HepG2 (cell line): ENCODE measurements around the gene SDHAF3. TPM values are rescaled to one million over a fixed set of nuclear protein-coding genes. Genes with fewer than 3 reads are reported as not detected.

Source experiments
- ATAC-seq: fragments of 200-7000 bp; cut with Tn5 transposase; 3 replicates; pipeline ENCODE4 v1.9.1; 2020; ENCODE audit warnings: mild to moderate bottlenecking, moderate library complexity
- BruUV-seq: library from RNA; stranded (reverse); fragments of 400-500 nt; replicated peaks from 2 replicates; lab custom pipeline; 2021; lab: Mats Ljungman, UMichigan
- CTCF ChIA-PET: fragments of 300-600 bp; formaldehyde crosslinking; extraction: SDS; loops from one replicate; lab custom pipeline; 2021; ENCODE audit warnings: low total read pairs, inconsistent platforms, low intra/inter-chr PET ratio; lab: Yijun Ruan, JAX
- POLR2A ChIA-PET: fragments of 350-600 bp; sonication (Branson Sonifier 250); formaldehyde crosslinking; loops from one replicate; lab custom pipeline; 2020; ENCODE audit warnings: antibody characterized with exemption, inconsistent platforms; lab: Yijun Ruan, JAX
- DNase-seq: peaks from one replicate; pipeline ENCODE4 v3.0.0-alpha.2; 2015; ENCODE audit warnings: low spot score
- FAIRE-seq: peaks from 3 replicates; lab custom pipeline; 2011; peaks lifted over from hg19 to GRCh38; lab: Jason Lieb, UNC
- H2AFZ ChIP-seq: one replicate; pipeline ENCODE4 v1.6.1; 2011; ENCODE audit warnings: low read length, inconsistent platforms
- H3K27ac ChIP-seq: fragments of 300-600 bp; 3 replicates; pipeline ENCODE4 v1.8.0; 2011; ENCODE audit warnings: mixed run types, mild to moderate bottlenecking, mixed read lengths, low read length, inconsistent platforms; ENCODE audit not compliant: insufficient read depth; ENCODE audit errors: extremely low read length
- H3K27me3 ChIP-seq, 2 experiments: fragments of 200-600 bp in 1 of 2; 2 replicates in 1 of 2; 3 replicates in 1 of 2; pipeline versions ENCODE4 v1.6.0 to v1.8.0; 2011; ENCODE audit warnings: low read length in 2 of 2, mild to moderate bottlenecking in 2 of 2, moderate library complexity in 2 of 2, inconsistent platforms in 1 of 2; ENCODE audit not compliant: insufficient read depth in 2 of 2, control insufficient read depth in 1 of 2
- H3K36me3 ChIP-seq, 2 experiments: fragments of 200-600 bp in 1 of 2; replicated peaks in 1 of 2; 2 replicates in 1 of 2; 3 replicates in 1 of 2; pipeline versions ENCODE4 v1.5.1 to v1.8.0; 2011; ENCODE audit warnings: low read length in 2 of 2, inconsistent platforms in 1 of 2; ENCODE audit not compliant: insufficient read depth in 2 of 2, control insufficient read depth in 1 of 2
- H3K4me1 ChIP-seq: 2 replicates; pipeline ENCODE4 v1.5.1; 2012; ENCODE audit warnings: low read length, inconsistent platforms; ENCODE audit not compliant: insufficient read depth
- H3K4me2 ChIP-seq: 2 replicates; pipeline ENCODE4 v1.6.0; 2011; ENCODE audit warnings: low read depth, low read length, inconsistent platforms
- H3K4me3 ChIP-seq, 3 experiments: fragments of 200-600 bp in 1 of 3; sonication (generic), shearing (Covaris generic) in 1 of 3; replicated peaks in 1 of 3; 2 replicates each; pipeline ENCODE4 v1.5.1; 2011 to 2016; ENCODE audit warnings: low read length in 3 of 3, inconsistent platforms in 2 of 3, low read depth in 2 of 3, mild to moderate bottlenecking in 2 of 3, control low read depth in 1 of 3, mixed read lengths in 1 of 3; ENCODE audit not compliant: insufficient read depth in 1 of 3
- H3K79me2 ChIP-seq: one replicate; pipeline ENCODE4 v1.6.1; 2011; ENCODE audit warnings: low read length, inconsistent platforms; ENCODE audit not compliant: insufficient read depth
- H3K9ac ChIP-seq: 2 replicates; pipeline ENCODE4 v1.6.0; 2011; ENCODE audit warnings: mild to moderate bottlenecking, low read depth, low read length, inconsistent platforms; ENCODE audit not compliant: insufficient read depth
- H3K9me3 ChIP-seq: 2 replicates; pipeline ENCODE4 v1.5.1; 2012; ENCODE audit warnings: mild to moderate bottlenecking, low read length
- H4K20me1 ChIP-seq: 2 replicates; pipeline ENCODE4 v1.6.0; 2011; ENCODE audit warnings: inconsistent platforms, mild to moderate bottlenecking, low read length, moderate library complexity; ENCODE audit not compliant: insufficient read depth
- FIP1L1 ChIP-seq: fragments of 200-400 bp; formaldehyde crosslinking; IDR thresholded peaks from 2 replicates; pipeline ENCODE4 v1.6.1; 2018; ENCODE audit warnings: low read depth, mild to moderate bottlenecking, low read length, moderate library complexity, borderline replicate concordance; ENCODE audit not compliant: insufficient read depth
- GABPB1 ChIP-seq: IDR thresholded peaks from 2 replicates; pipeline ENCODE4 v1.6.1; 2016; ENCODE audit warnings: mild to moderate bottlenecking, missing genetic modification reagents, moderate library complexity, missing compliant biosample characterization
- LBX2 ChIP-seq: sonication (generic); formaldehyde crosslinking; IDR thresholded peaks from 2 replicates; pipeline ENCODE4 v1.5.0; 2020; ENCODE audit warnings: missing genetic modification reagents, mild to moderate bottlenecking, borderline replicate concordance
- NRL ChIP-seq: sonication (generic); formaldehyde crosslinking; IDR thresholded peaks from 2 replicates; pipeline ENCODE4 v1.5.0; 2020; ENCODE audit warnings: missing genetic modification reagents, mild to moderate bottlenecking, moderate library complexity, borderline replicate concordance
- POLR2AphosphoS5 ChIP-seq: IDR thresholded peaks from 2 replicates; pipeline ENCODE4 v1.6.1; 2012; ENCODE audit warnings: low read depth, low read length
- SKI ChIP-seq: fragments of 450-650 bp; IDR thresholded peaks from one replicate; pipeline ENCODE4 v1.6.1; 2018; ENCODE audit warnings: mild to moderate bottlenecking; ENCODE audit not compliant: partially characterized antibody
- SMYD3 ChIP-seq: sonication (generic); formaldehyde crosslinking; IDR thresholded peaks from 2 replicates; pipeline ENCODE4 v1.8.1; 2023; ENCODE audit warnings: mild to moderate bottlenecking, missing genetic modification reagents
- SRSF9 ChIP-seq: fragments of 200-400 bp; formaldehyde crosslinking; IDR thresholded peaks from 2 replicates; pipeline ENCODE4 v1.6.1; 2018; ENCODE audit warnings: borderline replicate concordance, mild to moderate bottlenecking, low read depth, low read length; ENCODE audit not compliant: insufficient read depth, poor library complexity, severe bottlenecking
- XBP1 ChIP-seq: sonication (generic); formaldehyde crosslinking; IDR thresholded peaks from 2 replicates; pipeline ENCODE4 v1.5.0; 2020; ENCODE audit warnings: missing genetic modification reagents
- ZFP82 ChIP-seq: sonication (generic); formaldehyde crosslinking; IDR thresholded peaks from 2 replicates; pipeline ENCODE4 v1.5.1; 2020; ENCODE audit warnings: mild to moderate bottlenecking, missing genetic modification reagents, borderline replicate concordance
- ZNF337 ChIP-seq: sonication (generic); formaldehyde crosslinking; IDR thresholded peaks from 2 replicates; pipeline ENCODE4 v1.5.1; 2020; ENCODE audit warnings: missing genetic modification reagents, low read depth, mild to moderate bottlenecking, borderline replicate concordance
- ZNF550 ChIP-seq: sonication (generic); formaldehyde crosslinking; IDR thresholded peaks from 2 replicates; pipeline ENCODE4 v1.4.0; 2020; ENCODE audit warnings: mild to moderate bottlenecking, missing genetic modification reagents, borderline replicate concordance
- ZNF567 ChIP-seq: sonication (generic); formaldehyde crosslinking; IDR thresholded peaks from 2 replicates; pipeline ENCODE4 v1.8.1; 2023; ENCODE audit warnings: mild to moderate bottlenecking, missing genetic modification reagents, borderline replicate concordance
- ZSCAN29 ChIP-seq: sonication (generic); formaldehyde crosslinking; conservative IDR thresholded peaks from 2 replicates; pipeline ENCODE4 v1.4.0; 2020; ENCODE audit warnings: mild to moderate bottlenecking, missing genetic modification reagents
- WGBS: methylation state at CpG from one replicate; pipeline ENCODE4 v1.1.6; 2017; ENCODE audit warnings: low lambda C conversion rate; 5-methylcytosine and 5-hydroxymethylcytosine counted together
- in situ Hi-C: cut with HindIII; loops from 2 replicates; pipeline ENCODE4 v1.10.0; 2017; ENCODE audit warnings: low pct_unique_long_range_greater_than_20kb; ENCODE audit not compliant: extremely low pct_ligation_motif_present
- intact Hi-C: fragments of 100-400 bp; cut with micrococcal nuclease; formaldehyde crosslinking; loops from one replicate; pipeline ENCODE4 v1.10.0; 2022; ENCODE audit not compliant: unreplicated experiment
- polyA plus RNA-seq, 8 experiments: library from polyadenylated mRNA; depleted of rRNA in 3 of 8; stranded (reverse) in 7 of 8; unstranded in 1 of 8; fragments of >200 nt; fragmentation: Illumina TruSeq in 4 of 8; extraction: Trizol in 4 of 8; gene quantifications; 2 replicates each; pipeline versions ENCODE4 v1.2.1 to v1.2.3, GENCODE V29; 2011 to 2016; ENCODE audit warnings: low read depth in 4 of 8, missing spikeins in 1 of 8, mixed read lengths in 1 of 8; ENCODE audit not compliant: insufficient read depth in 1 of 8
- total RNA-seq, 5 experiments: library from RNA; depleted of rRNA; stranded (reverse); fragments of >200 nt; fragmentation: Illumina TruSeq; extraction: Trizol; gene quantifications; 2 replicates each; pipeline ENCODE4 v1.2.3, GENCODE V29; 2016; ENCODE audit warnings: low read depth in 1 of 5
- TF ChIP-seq, protein P1 (sequence below): sonication (generic); formaldehyde crosslinking; IDR thresholded peaks from 2 replicates; pipeline ENCODE4 v1.4.0; 2020; ENCODE audit warnings: mild to moderate bottlenecking, missing genetic modification reagents

SDHAF3 gene
- total and polyA plus RNA-seq, 2 of the 13 experiments (the other 11 are each of a cell fraction or from before 2014, with no cell fraction given), result 15.2 to 32.6 TPM

- Histone ChIP-seq H3K27me3 (peaks cover 0 to 3% of the 10 kb centered on the region in 2 experiments; a peak in 2 of 5 replicates), H3K4me3 (no peak overlapping the region)
- FAIRE-seq, result no peak
- TF ChIP-seq XBP1 (CRISPR knock-in tag), result no peak
- TF ChIP-seq GABPB1 (CRISPR knock-in tag), result no peak
- no peak for TF ChIP-seq SKI
- no peak for TF ChIP-seq SMYD3
- no peak for TF ChIP-seq ZNF550 (CRISPR knock-in tag)
- no peak for TF ChIP-seq FIP1L1
- TF ChIP-seq, all 625 proteins: peak for 0
- CTCF ChIA-PET, result no interaction called here
- DNase-seq (no peak), ATAC-seq (no peak)
- Histone ChIP-seq H2AFZ (no peak overlapping the region), H3K79me2 (no peaks in the 10 kb centered on the region), H3K36me3 (no peaks in the 10 kb centered on the region), H3K9ac (no peak overlapping the region), H3K9me3 (no peaks in the 10 kb centered on the region), H3K4me1 (no peaks in the 10 kb centered on the region), H3K4me2 (no peak overlapping the region), H3K27ac (no peak overlapping the region), H4K20me1 (no peaks in the 10 kb centered on the region)
- WGBS, result 3% methylated on average over 3 of the region's 3 CpGs
- BruUV-seq, result no TSS peak
- POLR2A ChIA-PET, result no interaction called here
- in situ Hi-C loops, result no loop called here
- intact Hi-C loops, result no loop called here
These were observed 35.8 kb upstream of the SDHAF3 start for GRCh38 chr7:97081521-97082300.

DNA sequence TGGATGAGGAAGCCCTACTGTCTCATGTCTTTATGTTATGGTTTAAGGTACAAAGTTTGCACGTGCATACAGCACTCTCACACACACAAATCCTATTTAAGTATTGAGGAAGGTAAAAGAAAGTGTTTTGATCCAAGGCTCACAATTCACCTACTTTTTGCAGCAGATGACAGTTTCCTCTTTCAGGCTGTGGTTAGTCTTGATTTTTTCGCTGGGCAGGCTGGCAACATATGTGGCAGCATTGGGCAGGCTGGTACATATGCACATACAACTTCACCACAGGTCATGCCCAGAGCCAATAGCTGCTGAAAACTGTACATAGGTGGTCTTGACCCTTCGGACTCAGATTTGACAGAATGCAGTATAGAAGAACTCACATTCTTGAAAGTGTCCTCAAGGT is 29.1 kb upstream of the SDHAF3 start:
- Histone ChIP-seq H3K4me2 (no peak overlapping the region), H3K9me3 (no peaks in the 10 kb centered on the region), H3K27ac (no peak overlapping the region), H2AFZ (no peak overlapping the region), H3K4me1 (peaks cover 9% of the 10 kb centered on the region), H3K36me3 (no peaks in the 10 kb centered on the region), H3K79me2 (no peaks in the 10 kb centered on the region), H3K27me3 (peaks cover 0 to 8% of the 10 kb centered on the region in 2 experiments; a peak in 2 of 5 replicates), H3K9ac (no peak overlapping the region), H4K20me1 (no peaks in the 10 kb centered on the region), H3K4me3 (no peak overlapping the region)
- POLR2A ChIA-PET, result no interaction called here
- in situ Hi-C loops (no loop called here), intact Hi-C loops (no loop called here)
- ATAC-seq, result no peak
- CTCF ChIA-PET, result no interaction called here
- no peak for FAIRE-seq
- no TSS peak for BruUV-seq
- 11% methylated on average over 3 of the region's 3 CpGs for WGBS
- DNase-seq, result no peak
- no peak for TF ChIP-seq ZNF567
- TF ChIP-seq ZFP82, result no peak
- TF ChIP-seq NRL, result no peak
- no peak for TF ChIP-seq LBX2 (CRISPR knock-in tag)
- no peak for TF ChIP-seq SRSF9
- TF ChIP-seq, protein P1, sequence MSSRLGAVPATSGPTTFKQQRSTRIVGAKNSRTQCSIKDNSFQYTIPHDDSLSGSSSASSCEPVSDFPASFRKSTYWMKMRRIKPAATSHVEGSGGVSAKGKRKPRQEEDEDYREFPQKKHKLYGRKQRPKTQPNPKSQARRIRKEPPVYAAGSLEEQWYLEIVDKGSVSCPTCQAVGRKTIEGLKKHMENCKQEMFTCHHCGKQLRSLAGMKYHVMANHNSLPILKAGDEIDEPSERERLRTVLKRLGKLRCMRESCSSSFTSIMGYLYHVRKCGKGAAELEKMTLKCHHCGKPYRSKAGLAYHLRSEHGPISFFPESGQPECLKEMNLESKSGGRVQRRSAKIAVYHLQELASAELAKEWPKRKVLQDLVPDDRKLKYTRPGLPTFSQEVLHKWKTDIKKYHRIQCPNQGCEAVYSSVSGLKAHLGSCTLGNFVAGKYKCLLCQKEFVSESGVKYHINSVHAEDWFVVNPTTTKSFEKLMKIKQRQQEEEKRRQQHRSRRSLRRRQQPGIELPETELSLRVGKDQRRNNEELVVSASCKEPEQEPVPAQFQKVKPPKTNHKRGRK (CRISPR knock-in tag), result no peak
- no peak for TF ChIP-seq ZSCAN29 (CRISPR knock-in tag)
- no peak for TF ChIP-seq ZNF337 (CRISPR knock-in tag)
- no peak for TF ChIP-seq POLR2AphosphoS5
